HFFc6 (cell line): ENCODE data around the gene TANGO6. TPM values are rescaled to one million over a fixed set of nuclear protein-coding genes. Genes with fewer than 3 reads are reported as not detected.

Experiments
- DNase-seq: peaks from one replicate; pipeline ENCODE4 v3.0.0-alpha.2; 2018
- H3K27ac Mint-ChIP-seq: 2 replicates; pipeline ENCODE4 v1.8.0; 2020; ENCODE audit warnings: mild to moderate bottlenecking, mixed read lengths
- H3K27me3 Mint-ChIP-seq: 2 replicates; pipeline ENCODE4 v1.8.0; 2021; ENCODE audit warnings: mild to moderate bottlenecking, moderate library complexity, mixed read lengths; ENCODE audit not compliant: insufficient read depth
- H3K36me3 Mint-ChIP-seq: 2 replicates; pipeline ENCODE4 v1.8.0; 2021; ENCODE audit warnings: low read depth, mixed read lengths
- H3K4me1 Mint-ChIP-seq: 2 replicates; pipeline ENCODE4 v1.8.0; 2020; ENCODE audit warnings: low read depth, mixed read lengths
- H3K4me3 Mint-ChIP-seq: 2 replicates; pipeline ENCODE4 v1.8.0; 2020; ENCODE audit warnings: mild to moderate bottlenecking, moderate library complexity, mixed read lengths
- H3K9me3 Mint-ChIP-seq: 2 replicates; pipeline ENCODE4 v1.8.0; 2020; ENCODE audit warnings: mild to moderate bottlenecking, mixed read lengths
- CTCF ChIP-seq: fragments of 200-600 bp; sonication (generic); IDR thresholded peaks from 2 replicates; pipeline ENCODE4 v1.5.0; 2021; ENCODE audit warnings: antibody characterized with exemption, mild to moderate bottlenecking
- total RNA-seq, 6 experiments: library from RNA; stranded (reverse); fragmentation: NEBNext Ultra II Directional; extraction: Animal tissue kit (Norgen Biotek cat#: 25700); gene quantifications; 2 replicates in 1 of 6; 3 replicates in 5 of 6; pipeline ENCODE4 v1.2.3, GENCODE V29; 2021

TANGO6 gene
- total RNA-seq, 6 experiments from 2014 or later: 14.7 to 22.1 (median 18.9) TPM

DNA sequence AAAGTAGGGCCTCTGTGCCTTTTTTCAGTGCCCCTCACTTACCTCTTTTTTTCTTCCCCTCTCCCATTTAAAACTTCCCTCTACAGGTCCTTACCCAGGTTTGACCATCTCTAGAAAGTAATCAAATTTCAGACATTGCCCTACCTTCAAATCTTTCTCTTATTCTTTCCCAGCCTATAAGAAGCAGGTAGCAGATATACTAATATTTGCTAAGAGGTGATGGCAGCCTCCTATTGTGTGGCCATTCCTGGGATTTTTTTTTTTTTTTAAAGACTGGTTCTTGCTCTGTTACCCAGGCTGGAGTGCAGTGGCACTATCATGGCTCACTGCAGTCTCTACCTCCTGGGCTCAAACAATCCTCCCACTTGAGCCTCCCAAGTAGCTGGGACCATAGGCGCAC lies 151.0 kb downstream of the TANGO6 start:
- no peaks in the 10 kb centered on the region for H3K9me3 Mint-ChIP-seq
- TF ChIP-seq CTCF: no peak
- no peaks in the 10 kb centered on the region for H3K27me3 Mint-ChIP-seq
- H3K4me3 Mint-ChIP-seq: peak overlapping the region; percentile 80
- H3K27ac Mint-ChIP-seq: peak overlapping the region; percentile 92
- no peak for DNase-seq
- H3K4me1 Mint-ChIP-seq: peaks cover 66% of the 10 kb centered on the region
- peaks cover 15% of the 10 kb centered on the region; the same call in 1 of the 2 replicates for H3K36me3 Mint-ChIP-seq

DNA sequence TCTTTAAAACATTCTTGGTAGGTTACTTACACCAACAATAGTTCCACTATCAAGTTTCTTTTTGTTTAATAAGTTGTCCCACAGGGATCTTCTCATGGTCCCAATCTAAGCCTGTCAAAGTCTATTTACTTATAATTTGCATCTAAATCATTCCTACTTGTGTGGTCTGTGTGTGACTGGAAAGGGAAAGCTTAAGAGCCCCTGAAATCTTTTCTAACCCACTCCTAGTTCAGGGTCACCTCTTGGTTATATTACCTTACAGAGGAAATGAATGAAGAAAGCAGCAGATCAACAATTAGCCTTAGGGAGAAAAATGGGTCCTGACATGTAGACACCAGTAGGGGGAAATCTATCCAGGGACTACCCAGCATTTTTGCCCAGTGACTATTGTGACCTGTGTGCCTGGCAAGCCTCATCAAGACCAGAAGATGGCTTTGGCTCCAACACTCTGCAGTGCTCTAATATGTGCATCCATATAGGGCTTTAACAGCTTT lies 151.7 kb downstream of the TANGO6 start:
- peak; percentile 69 for DNase-seq
- Mint-ChIP-seq H3K9me3 (no peaks in the 10 kb centered on the region), H3K27ac (peak overlapping the region; percentile 92), H3K36me3 (peaks cover 13% of the 10 kb centered on the region; the same call in 1 of the 2 replicates), H3K4me1 (peaks cover 66% of the 10 kb centered on the region), H3K27me3 (no peaks in the 10 kb centered on the region), H3K4me3 (peak overlapping the region; percentile 58)
- TF ChIP-seq CTCF: peak; percentile 78

- Mint-ChIP-seq H3K4me3 (no peak overlapping the region), H3K36me3 (peaks cover 27% of the 10 kb centered on the region), H3K27me3 (no peaks in the 10 kb centered on the region), H3K4me1 (peaks cover 46% of the 10 kb centered on the region), H3K9me3 (peaks cover 4% of the 10 kb centered on the region), H3K27ac (no peak overlapping the region)
- TF ChIP-seq CTCF: no peak
- no peak for DNase-seq
Measured at GRCh38 chr16:68997564-68997963, 154.2 kb downstream of the TANGO6 start.

- peaks cover 18% of the 10 kb centered on the region for H3K9me3 Mint-ChIP-seq
- no peak for DNase-seq
- peaks cover 40% of the 10 kb centered on the region for H3K36me3 Mint-ChIP-seq
- H3K27ac Mint-ChIP-seq: no peak overlapping the region
- H3K4me1 Mint-ChIP-seq: peaks cover 31% of the 10 kb centered on the region
- no peaks in the 10 kb centered on the region for H3K27me3 Mint-ChIP-seq
- no peak for TF ChIP-seq CTCF
- H3K4me3 Mint-ChIP-seq: no peak overlapping the region
Measured at GRCh38 chr16:68999114-68999513, 155.8 kb downstream of the TANGO6 start.

- Mint-ChIP-seq H3K4me1 (no peaks in the 10 kb centered on the region), H3K4me3 (no peak overlapping the region), H3K27ac (no peak overlapping the region), H3K9me3 (peaks cover 22% of the 10 kb centered on the region), H3K27me3 (no peaks in the 10 kb centered on the region; the same call in 1 of the 2 replicates), H3K36me3 (peaks cover 36% of the 10 kb centered on the region)
- TF ChIP-seq CTCF: no peak
- DNase-seq: no peak
Measured at GRCh38 chr16:69003500-69003899, 160.2 kb downstream of the TANGO6 start.
